GM12878 (cell line): ENCODE data around the gene LIMCH1.

Experiments
- CREM ChIP-seq: IDR thresholded peaks from 2 replicates; pipeline ENCODE4 v1.6.1; 2014; ENCODE audit warnings: antibody characterized with exemption, low read depth
- CTCF ChIP-seq, 3 experiments: IDR thresholded peaks in 2 of 3; conservative IDR thresholded peaks in 1 of 3; 2 replicates each; pipeline ENCODE4 v1.5.1; 2011; ENCODE audit warnings: low read depth in 3 of 3, low read length in 3 of 3, mild to moderate bottlenecking in 3 of 3, control low read depth in 2 of 3, moderate library complexity in 2 of 3, inconsistent platforms in 1 of 3, mixed read lengths in 1 of 3; ENCODE audit not compliant: control insufficient read depth in 2 of 3, insufficient read depth in 1 of 3; ENCODE audit errors: extremely low read depth in 1 of 3
- EZH2 ChIP-seq: IDR thresholded peaks from 2 replicates; pipeline ENCODE4 v1.6.1; 2012; ENCODE audit warnings: low read depth, mild to moderate bottlenecking, control low read depth, inconsistent platforms, low read length, borderline replicate concordance; ENCODE audit not compliant: control insufficient read depth
- HSF1 ChIP-seq: fragments of 150-350 bp; IDR thresholded peaks from 2 replicates; pipeline ENCODE4 v1.6.1; 2014; ENCODE audit warnings: mild to moderate bottlenecking, low read depth, low read length
- KDM1A ChIP-seq: fragments of 200-600 bp; sonication (generic); IDR thresholded peaks from 2 replicates; pipeline ENCODE4 v1.6.1; 2016; ENCODE audit warnings: borderline replicate concordance
- POLR2A ChIP-seq: IDR thresholded peaks from 2 replicates; pipeline ENCODE4 v1.6.1; 2011; ENCODE audit warnings: low read depth, mild to moderate bottlenecking, low read length
- POLR2AphosphoS5 ChIP-seq: IDR thresholded peaks from 2 replicates; pipeline ENCODE4 v1.6.1; 2011; ENCODE audit warnings: mild to moderate bottlenecking, low read length, inconsistent platforms
- REST ChIP-seq: IDR thresholded peaks from 2 replicates; pipeline ENCODE4 v1.6.1; 2012; ENCODE audit warnings: mild to moderate bottlenecking, low read depth, low read length
- USF1 ChIP-seq: IDR thresholded peaks from 2 replicates; pipeline ENCODE4 v1.6.1; 2011; ENCODE audit warnings: borderline replicate concordance, low read depth, mild to moderate bottlenecking, moderate library complexity, mixed read lengths, low read length; ENCODE audit not compliant: insufficient read depth; ENCODE audit errors: extremely low read length
- ZSCAN29 ChIP-seq: fragments of 450-650 bp; IDR thresholded peaks from 2 replicates; pipeline ENCODE4 v1.6.1; 2017; ENCODE audit warnings: mild to moderate bottlenecking, moderate library complexity

- TF ChIP-seq KDM1A (no peak), USF1 (no peak), CREM (no peak), CTCF (IDR thresholded peaks at IDR 0.05 in 2 of 3, conservative IDR thresholded peaks at IDR 0.05 in 1 of 3; ENCODE audit: control insufficient read depth in 2 of 3, extremely low read depth in 1 of 3, insufficient read depth in 1 of 3, low read depth in 3 of 3, low read length in 3 of 3) (no peak), POLR2A (no peak), POLR2AphosphoS5 (no peak), REST (no peak), EZH2 (no peak), ZSCAN29 (no peak), HSF1 (no peak)
These were observed 5.6 kb upstream of the LIMCH1 start for GRCh38 chr4:41532336-41532735.
